ENCODE measurements around the gene PSMB7.

PSMB7 gene

DNA sequence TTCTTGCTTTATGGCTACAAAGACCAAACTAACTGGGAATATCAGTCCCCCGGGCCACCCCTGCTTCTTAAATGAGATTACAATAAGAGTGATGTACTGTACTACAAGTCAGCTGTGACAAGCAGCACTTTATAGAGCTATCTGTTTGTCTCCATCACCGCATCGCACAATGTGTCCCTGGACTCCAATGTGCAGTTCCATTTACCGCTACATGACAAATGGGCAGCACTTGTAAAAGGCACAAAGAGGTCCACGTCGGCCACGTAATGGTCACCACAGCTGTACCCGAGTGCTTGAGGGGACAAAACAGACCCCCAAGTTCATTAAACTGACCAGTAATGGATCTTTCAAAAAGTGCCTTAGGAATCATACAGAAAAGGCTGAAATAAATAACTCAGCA lies 54.1 kb downstream of the PSMB7 start:
- peaks cover 9% of the 10 kb centered on the region for H3K36me3 ChIP-seq (ENCODE audit: control insufficient read depth, insufficient read depth, low read length)
- TF ChIP-seq, protein P1, sequence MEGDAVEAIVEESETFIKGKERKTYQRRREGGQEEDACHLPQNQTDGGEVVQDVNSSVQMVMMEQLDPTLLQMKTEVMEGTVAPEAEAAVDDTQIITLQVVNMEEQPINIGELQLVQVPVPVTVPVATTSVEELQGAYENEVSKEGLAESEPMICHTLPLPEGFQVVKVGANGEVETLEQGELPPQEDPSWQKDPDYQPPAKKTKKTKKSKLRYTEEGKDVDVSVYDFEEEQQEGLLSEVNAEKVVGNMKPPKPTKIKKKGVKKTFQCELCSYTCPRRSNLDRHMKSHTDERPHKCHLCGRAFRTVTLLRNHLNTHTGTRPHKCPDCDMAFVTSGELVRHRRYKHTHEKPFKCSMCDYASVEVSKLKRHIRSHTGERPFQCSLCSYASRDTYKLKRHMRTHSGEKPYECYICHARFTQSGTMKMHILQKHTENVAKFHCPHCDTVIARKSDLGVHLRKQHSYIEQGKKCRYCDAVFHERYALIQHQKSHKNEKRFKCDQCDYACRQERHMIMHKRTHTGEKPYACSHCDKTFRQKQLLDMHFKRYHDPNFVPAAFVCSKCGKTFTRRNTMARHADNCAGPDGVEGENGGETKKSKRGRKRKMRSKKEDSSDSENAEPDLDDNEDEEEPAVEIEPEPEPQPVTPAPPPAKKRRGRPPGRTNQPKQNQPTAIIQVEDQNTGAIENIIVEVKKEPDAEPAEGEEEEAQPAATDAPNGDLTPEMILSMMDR (IDR thresholded peaks at IDR 0.05; ENCODE audit: insufficient read depth, low read length, poor library complexity, severe bottlenecking): no peak
- H3K27me3 ChIP-seq (replicated peaks; ENCODE audit: control insufficient read depth, insufficient read depth, low read length): no peaks in the 10 kb centered on the region
- no peak for DNase-seq (ENCODE audit: extremely low read depth, insufficient read length)
- H3K4me3 ChIP-seq (replicated peaks; ENCODE audit: low read depth, low read length): no peak overlapping the region

DNA sequence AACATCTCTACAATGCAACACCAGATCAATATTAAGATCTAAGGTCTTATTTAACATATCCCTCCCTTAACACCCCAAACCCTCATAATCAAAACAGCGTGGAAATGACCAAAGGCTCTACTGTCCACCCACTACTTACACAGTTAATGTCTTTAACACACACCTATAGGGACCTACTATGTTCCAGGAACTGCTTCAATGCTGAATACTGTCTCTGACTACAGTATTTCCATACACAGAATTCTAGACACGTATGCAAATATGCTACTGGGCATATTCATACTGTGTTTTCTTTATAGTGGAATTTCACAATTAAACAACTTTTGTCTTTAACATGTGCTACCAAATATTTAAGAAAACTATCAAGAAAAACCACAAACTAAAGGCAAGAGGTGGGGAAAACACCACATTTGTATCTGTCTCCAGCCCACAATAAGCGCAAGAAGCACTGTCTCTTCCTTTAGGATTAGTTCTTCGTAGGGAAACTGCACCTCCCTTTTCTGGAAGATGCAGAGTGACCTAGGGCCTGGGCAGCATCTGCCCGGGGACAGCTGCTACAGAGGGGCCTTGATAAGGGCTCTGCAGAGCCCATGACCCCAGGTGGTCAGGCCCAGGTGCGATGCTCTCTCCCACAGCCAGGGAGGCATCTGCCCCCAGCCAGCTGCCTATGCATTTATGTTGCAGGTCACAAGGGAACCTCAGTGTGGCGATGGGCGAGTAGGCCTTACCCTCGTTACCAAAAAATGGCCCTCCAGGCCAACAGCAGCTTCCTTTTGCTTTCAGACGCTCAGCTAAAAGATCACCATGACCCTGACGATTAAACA lies 55.2 kb downstream of the PSMB7 start:
- Histone ChIP-seq H3K4me3 (replicated peaks; ENCODE audit: low read depth, low read length) (no peak overlapping the region), H3K27me3 (replicated peaks; ENCODE audit: control insufficient read depth, insufficient read depth, low read length) (no peaks in the 10 kb centered on the region), H3K36me3 (ENCODE audit: control insufficient read depth, insufficient read depth, low read length) (peaks cover 15% of the 10 kb centered on the region)
- TF ChIP-seq, protein P1 (IDR thresholded peaks at IDR 0.05; ENCODE audit: insufficient read depth, low read length, poor library complexity, severe bottlenecking): no peak
- no peak for DNase-seq (ENCODE audit: extremely low read depth, insufficient read length)

DNA sequence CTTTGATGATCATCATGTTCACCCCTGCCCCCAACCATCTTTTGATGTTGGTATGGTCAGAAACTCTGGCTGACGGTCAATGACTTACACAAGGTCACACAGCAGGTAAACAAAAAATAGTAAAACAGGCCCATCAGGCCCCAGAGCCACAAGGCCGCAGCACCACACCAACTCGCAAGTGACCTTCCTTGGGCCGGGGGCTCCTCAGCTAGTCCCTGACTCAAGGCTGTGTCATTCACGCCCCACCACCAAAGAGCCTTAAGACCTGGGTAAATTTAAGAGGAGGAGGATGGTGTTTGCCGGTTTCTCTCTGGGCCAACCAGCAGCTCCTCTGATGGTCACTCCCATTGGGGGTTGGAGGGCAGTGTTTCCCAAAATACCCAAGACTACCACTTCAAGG lies 55.8 kb downstream of the PSMB7 start:
- Histone ChIP-seq H3K27me3 (replicated peaks; ENCODE audit: control insufficient read depth, insufficient read depth, low read length) (no peaks in the 10 kb centered on the region), H3K4me3 (replicated peaks; ENCODE audit: low read depth, low read length) (no peak overlapping the region), H3K36me3 (ENCODE audit: control insufficient read depth, insufficient read depth, low read length) (peaks cover 19% of the 10 kb centered on the region)
- peak; percentile 13 for DNase-seq (ENCODE audit: extremely low read depth, insufficient read length)
- TF ChIP-seq, protein P1 (IDR thresholded peaks at IDR 0.05; ENCODE audit: insufficient read depth, low read length, poor library complexity, severe bottlenecking): no peak

DNA sequence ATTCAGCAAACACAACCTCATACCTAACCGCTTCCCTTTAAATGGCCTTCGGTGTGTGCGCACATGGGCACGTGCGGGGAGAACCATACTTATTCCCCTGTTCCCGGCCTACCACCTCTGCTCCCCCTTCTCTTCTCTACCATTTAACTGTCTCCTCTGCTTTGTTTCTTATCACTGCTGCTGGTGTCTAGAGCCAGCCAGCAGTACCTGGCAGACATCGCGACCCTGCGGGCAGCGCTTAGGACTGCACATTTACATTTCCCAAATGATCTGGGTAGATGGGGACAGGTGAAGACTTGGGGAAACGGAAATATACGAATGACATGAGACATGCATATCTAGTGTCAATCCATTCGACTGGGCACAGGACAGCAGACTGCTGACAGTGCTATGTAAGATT lies 56.6 kb downstream of the PSMB7 start:
- TF ChIP-seq, protein P1 (IDR thresholded peaks at IDR 0.05; ENCODE audit: insufficient read depth, low read length, poor library complexity, severe bottlenecking): no peak
- Histone ChIP-seq H3K27me3 (replicated peaks; ENCODE audit: control insufficient read depth, insufficient read depth, low read length) (no peaks in the 10 kb centered on the region), H3K36me3 (ENCODE audit: control insufficient read depth, insufficient read depth, low read length) (peaks cover 22% of the 10 kb centered on the region), H3K4me3 (replicated peaks; ENCODE audit: low read depth, low read length) (no peak overlapping the region)
- peak; percentile 23 for DNase-seq (ENCODE audit: extremely low read depth, insufficient read length)

DNA sequence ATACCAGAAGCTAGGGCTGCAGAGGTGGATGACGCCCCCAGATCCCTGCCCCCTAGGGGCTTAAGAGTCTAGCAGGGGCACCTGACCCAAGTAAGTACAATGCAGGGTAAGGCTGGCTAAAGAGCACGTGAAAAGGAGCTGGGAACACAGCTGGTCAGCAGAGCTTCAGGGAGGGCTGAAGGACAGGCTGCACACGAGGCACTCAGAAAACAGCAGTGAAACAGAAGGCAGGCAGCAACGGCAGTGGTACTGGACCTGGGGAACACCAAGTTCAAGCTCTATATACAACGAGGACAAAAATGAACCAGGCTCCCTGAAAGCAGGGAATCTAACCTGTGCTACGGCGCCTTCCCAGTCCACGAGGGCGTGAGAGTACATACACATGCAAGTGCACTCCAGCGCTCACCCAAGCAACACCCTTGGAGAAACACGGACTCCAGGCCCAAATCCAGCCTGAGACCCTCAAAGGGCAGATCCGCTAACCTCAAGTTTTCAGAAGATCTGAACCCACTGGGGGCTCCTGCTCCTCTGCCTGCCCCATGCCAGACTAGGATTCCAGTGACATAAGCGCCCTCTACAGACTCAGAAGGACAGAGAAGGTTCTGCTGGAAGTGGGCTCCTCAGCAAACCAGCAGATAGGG lies 57.4 kb downstream of the PSMB7 start:
- peaks cover 28% of the 10 kb centered on the region for H3K36me3 ChIP-seq (ENCODE audit: control insufficient read depth, insufficient read depth, low read length)
- peak; percentile 16 for DNase-seq (ENCODE audit: extremely low read depth, insufficient read length)
- no peak overlapping the region for H3K4me3 ChIP-seq (replicated peaks; ENCODE audit: low read depth, low read length)
- TF ChIP-seq, protein P1 (IDR thresholded peaks at IDR 0.05; ENCODE audit: insufficient read depth, low read length, poor library complexity, severe bottlenecking): no peak
- no peaks in the 10 kb centered on the region for H3K27me3 ChIP-seq (replicated peaks; ENCODE audit: control insufficient read depth, insufficient read depth, low read length)
